ENCODE measurements around the gene FBXL19. TPM values are rescaled to one million over a fixed set of nuclear protein-coding genes. Genes with fewer than 3 reads are reported as not detected.
A peak's percentile ranks its signal among the peaks of the same experiment; 100 is the strongest.

FBXL19 gene
- total and polyA plus RNA-seq, 9 of the 15 experiments (the other 6 are each of a cell fraction or from before 2014, with no cell fraction given) = 0.13 to 48.0 (median 13.5) TPM; not detected in 1

DNA sequence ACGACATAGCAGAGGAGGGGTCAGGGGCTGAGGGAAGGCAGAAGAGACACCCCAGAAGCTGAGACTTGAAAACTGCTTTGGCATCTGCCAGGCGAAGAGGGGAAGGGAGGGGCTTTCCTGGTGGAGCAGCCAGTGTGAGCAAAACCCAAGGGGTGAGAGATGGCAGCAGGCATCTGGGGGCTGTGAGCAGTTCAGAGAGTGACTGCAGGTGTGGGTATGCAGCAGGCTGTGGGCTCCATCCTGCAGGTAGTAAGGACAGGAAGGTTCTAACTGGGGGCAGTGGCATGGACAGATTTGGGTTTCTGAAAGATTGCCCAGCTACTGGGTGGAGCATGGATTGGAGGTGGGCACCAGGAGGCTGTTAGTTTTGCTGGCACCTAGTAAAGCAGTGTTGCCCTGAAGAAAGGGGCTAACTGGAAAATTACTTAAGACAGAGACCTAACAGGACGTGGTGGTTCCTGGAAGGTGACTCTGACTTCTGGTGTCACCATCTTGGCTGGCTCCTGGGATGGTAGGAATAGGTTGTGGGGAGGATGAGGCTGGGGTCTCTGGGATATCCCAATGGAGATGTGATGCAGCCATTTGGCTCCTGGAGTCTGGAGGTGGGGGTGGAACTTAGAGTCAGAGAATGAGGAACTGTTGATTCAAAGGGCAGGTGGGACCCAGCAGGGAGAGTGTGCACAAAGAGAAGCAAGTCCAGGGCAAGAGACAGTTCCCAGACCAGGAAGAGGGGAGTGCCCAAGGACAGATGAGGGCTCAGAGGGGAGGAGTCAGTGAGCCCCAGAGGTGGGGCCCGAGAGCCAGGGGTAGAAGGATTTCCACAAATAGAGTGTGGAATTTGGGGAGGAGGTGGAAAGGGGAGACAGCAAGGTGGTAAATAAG lies 40.7 kb upstream of the FBXL19 start:
- no TSS peak for BruUV-seq (replicated peaks)
- ATAC-seq = peak; percentile 44; the same call in 2 of the 3 replicates
- Histone ChIP-seq H2AFZ (ENCODE audit: low read depth, low read length) (no peak overlapping the region), H3K4me3 (no peak overlapping the region), H3K27me3 (ENCODE audit: control insufficient read depth in 2 of 2, insufficient read depth in 2 of 2, low read length in 2 of 2) (no peaks in the 10 kb centered on the region), H4K20me1 (replicated peaks; ENCODE audit: control insufficient read depth, insufficient read depth, low read length) (no peaks in the 10 kb centered on the region), H3K27ac (ENCODE audit: extremely low read depth, low read depth, low read length) (no peak overlapping the region), H3K9me1 (ENCODE audit: control insufficient read depth, insufficient read depth, low read length) (no peaks in the 10 kb centered on the region), H3K79me2 (ENCODE audit: control insufficient read depth, insufficient read depth, low read length) (no peaks in the 10 kb centered on the region), H3K9me3 (replicated peaks; ENCODE audit: control insufficient read depth, insufficient read depth, low read depth, low read length) (no peaks in the 10 kb centered on the region), H3K36me3 (ENCODE audit: control insufficient read depth, insufficient read depth, low read length) (peaks cover 32% of the 10 kb centered on the region; the same call in 1 of the 3 replicates), H3K9ac (ENCODE audit: insufficient read depth in 1 of 2, low read depth in 2 of 2, low read length in 2 of 2) (peak overlapping the region in 1 of 2 experiments; percentile 75; a peak in 1 of 4 replicates), H3K4me1 (replicated peaks in 1 of 2; ENCODE audit: control insufficient read depth in 2 of 2, insufficient read depth in 2 of 2, low read length in 2 of 2) (peaks cover 0 to 5% of the 10 kb centered on the region in 2 experiments; a peak in 2 of 5 replicates), H3K4me2 (ENCODE audit: insufficient read depth, low read length) (no peak overlapping the region)
- ChIA-PET POLR2A (interaction anchor here (1.7 kb wide), 1 partner anchor 19 kb away, joined by 5 read pairs; no protein-coding TSS in a partner anchor), CTCF (ENCODE audit: low intra/inter-chr PET ratio) (no interaction called here)
- in situ Hi-C loops (cut with MboI) = no loop called here
- TF ChIP-seq DMBX1 (CRISPR knock-in tag; IDR thresholded peaks at IDR 0.05; ENCODE audit: borderline replicate concordance) (no peak), SPI1 (IDR thresholded peaks at IDR 0.05; ENCODE audit: borderline replicate concordance, low read depth, low read length) (0 out of 2 replicates have a peak, but pooled peaks have one; percentile 47), SMARCE1 (IDR thresholded peaks at IDR 0.05) (no peak), MCM3 (IDR thresholded peaks at IDR 0.05) (no peak), HMBOX1 (IDR thresholded peaks at IDR 0.05) (no peak)
- TF ChIP-seq, protein P1, sequence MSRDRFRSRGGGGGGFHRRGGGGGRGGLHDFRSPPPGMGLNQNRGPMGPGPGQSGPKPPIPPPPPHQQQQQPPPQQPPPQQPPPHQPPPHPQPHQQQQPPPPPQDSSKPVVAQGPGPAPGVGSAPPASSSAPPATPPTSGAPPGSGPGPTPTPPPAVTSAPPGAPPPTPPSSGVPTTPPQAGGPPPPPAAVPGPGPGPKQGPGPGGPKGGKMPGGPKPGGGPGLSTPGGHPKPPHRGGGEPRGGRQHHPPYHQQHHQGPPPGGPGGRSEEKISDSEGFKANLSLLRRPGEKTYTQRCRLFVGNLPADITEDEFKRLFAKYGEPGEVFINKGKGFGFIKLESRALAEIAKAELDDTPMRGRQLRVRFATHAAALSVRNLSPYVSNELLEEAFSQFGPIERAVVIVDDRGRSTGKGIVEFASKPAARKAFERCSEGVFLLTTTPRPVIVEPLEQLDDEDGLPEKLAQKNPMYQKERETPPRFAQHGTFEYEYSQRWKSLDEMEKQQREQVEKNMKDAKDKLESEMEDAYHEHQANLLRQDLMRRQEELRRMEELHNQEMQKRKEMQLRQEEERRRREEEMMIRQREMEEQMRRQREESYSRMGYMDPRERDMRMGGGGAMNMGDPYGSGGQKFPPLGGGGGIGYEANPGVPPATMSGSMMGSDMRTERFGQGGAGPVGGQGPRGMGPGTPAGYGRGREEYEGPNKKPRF (IDR thresholded peaks at IDR 0.05; ENCODE audit: low read depth, low read length) = no peak
- FAIRE-seq = no peak
- intact Hi-C loops (cut with micrococcal nuclease) = no loop called here
- DNase-seq (ENCODE audit: extremely low read depth in 1 of 4, low spot score in 3 of 4) = no peak
- WGBS (ENCODE audit: insufficient coverage, low coverage, missing lambda C conversion rate) = 70% methylated on average over 4 of the region's 4 CpGs

Data from K562 (cell line).